Keratinocyte (primary cell): Measurements from ENCODE around the gene PTGS2. TPM values are rescaled to one million over a fixed set of nuclear protein-coding genes. Genes with fewer than 3 reads are reported as not detected.

Experiments
- DNase-seq: peaks from one replicate; pipeline ENCODE4 v3.0.0-alpha.2; 2011; ENCODE audit warnings: low read depth, missing footprints, low spot score
- FAIRE-seq: peaks from 2 replicates; lab custom pipeline; 2011; peaks lifted over from hg19 to GRCh38; lab: Jason Lieb, UNC
- H2AFZ ChIP-seq: 2 replicates; pipeline ENCODE4 v1.6.0; 2012; ENCODE audit warnings: low read length, control low read depth, inconsistent platforms; ENCODE audit not compliant: control insufficient read depth
- H3K27ac ChIP-seq: 2 replicates; pipeline ENCODE4 v1.5.1; 2011; ENCODE audit warnings: low read length; ENCODE audit not compliant: control insufficient read depth, insufficient read depth
- H3K27me3 ChIP-seq: 3 replicates; pipeline ENCODE4 v1.6.0; 2011; ENCODE audit warnings: low read length; ENCODE audit not compliant: control insufficient read depth, insufficient read depth; ENCODE audit errors: extremely low read depth
- H3K36me3 ChIP-seq, 2 experiments: 2 replicates in 1 of 2; 3 replicates in 1 of 2; pipeline ENCODE4 v1.5.1; 2011; ENCODE audit warnings: low read length in 2 of 2, mild to moderate bottlenecking in 1 of 2; ENCODE audit not compliant: control insufficient read depth in 2 of 2, insufficient read depth in 2 of 2; ENCODE audit errors: extremely low read depth in 1 of 2
- H3K4me1 ChIP-seq: 3 replicates; pipeline ENCODE4 v1.5.1; 2011; ENCODE audit warnings: low read length; ENCODE audit not compliant: control insufficient read depth, insufficient read depth; ENCODE audit errors: extremely low read depth
- H3K4me2 ChIP-seq: 3 replicates; pipeline ENCODE4 v1.6.0; 2011; ENCODE audit warnings: low read depth, low read length; ENCODE audit not compliant: control insufficient read depth, insufficient read depth; ENCODE audit errors: extremely low read depth
- H3K4me3 ChIP-seq, 3 experiments: fragments of 200-600 bp in 1 of 3; sonication (generic) in 1 of 3; 2 replicates in 2 of 3; 3 replicates in 1 of 3; pipeline ENCODE4 v1.5.1; 2011 to 2016; ENCODE audit warnings: low read length in 3 of 3, mild to moderate bottlenecking in 3 of 3, control low read depth in 2 of 3, inconsistent platforms in 1 of 3, low read depth in 1 of 3, mixed read lengths in 1 of 3, mixed run types in 1 of 3, moderate library complexity in 1 of 3; ENCODE audit not compliant: control insufficient read depth in 2 of 3, insufficient read depth in 2 of 3; ENCODE audit errors: extremely low read depth in 1 of 3
- H3K79me2 ChIP-seq: 2 replicates; pipeline ENCODE4 v1.6.0; 2012; ENCODE audit warnings: low read length; ENCODE audit not compliant: control insufficient read depth, insufficient read depth
- H3K9ac ChIP-seq: 3 replicates; pipeline ENCODE4 v1.6.0; 2011; ENCODE audit warnings: low read length; ENCODE audit not compliant: control insufficient read depth, insufficient read depth; ENCODE audit errors: extremely low read depth
- H3K9me1 ChIP-seq: 3 replicates; pipeline ENCODE4 v1.6.0; 2011; ENCODE audit warnings: low read length; ENCODE audit not compliant: control insufficient read depth, insufficient read depth; ENCODE audit errors: extremely low read depth
- H3K9me3 ChIP-seq: 2 replicates; pipeline ENCODE4 v1.5.1; 2012; ENCODE audit warnings: low read depth, low read length; ENCODE audit not compliant: control insufficient read depth
- H4K20me1 ChIP-seq: 3 replicates; pipeline ENCODE4 v1.6.0; 2011; ENCODE audit warnings: low read length; ENCODE audit not compliant: control insufficient read depth, insufficient read depth; ENCODE audit errors: extremely low read depth
- CTCF ChIP-seq, 3 experiments: IDR thresholded peaks in 1 of 3; conservative IDR thresholded peaks in 1 of 3; optimal IDR thresholded peaks in 1 of 3; 2 replicates in 2 of 3; 3 replicates in 1 of 3; pipeline versions ENCODE3 to v1.5.1; 2011; ENCODE audit warnings: low read length in 3 of 3, mild to moderate bottlenecking in 3 of 3, moderate library complexity in 2 of 3, control low read depth in 1 of 3, inconsistent platforms in 1 of 3; ENCODE audit not compliant: insufficient read depth in 2 of 3; ENCODE audit errors: extremely low read depth in 1 of 3
- EZH2 ChIP-seq: IDR thresholded peaks from one replicate; pipeline ENCODE4 v1.6.1; 2012; ENCODE audit warnings: inconsistent platforms, mild to moderate bottlenecking, low read length, moderate library complexity
- dilution Hi-C: fragments of 300-500 bp; cut with MboI; formaldehyde crosslinking; loops from one replicate; pipeline ENCODE4 v1.7.0; 2020; ENCODE audit warnings: low sequenced_read_pairs; ENCODE audit not compliant: extremely low pct_ligation_motif_present
- polyA plus RNA-seq, 5 experiments: library from polyadenylated mRNA; depleted of rRNA in 3 of 5; stranded (reverse) in 3 of 5; stranded (forward) in 1 of 5; unstranded in 1 of 5; fragments of >200 nt; gene quantifications; 1 replicate in 1 of 5; 2 replicates in 3 of 5; 3 replicates in 1 of 5; pipeline versions ENCODE4 v1.2.1 to v1.2.3, GENCODE V29; 2011 to 2012; ENCODE audit warnings: missing spikeins in 2 of 5, low read depth in 1 of 5, low replicate concordance in 1 of 5

Gene PTGS2
- polyA plus RNA-seq, 1 donor (not counting 4 experiments of a cell fraction or from before 2014, with no cell fraction given): 117 TPM

- Histone ChIP-seq H3K9me1 (no peaks in the 10 kb centered on the region), H3K27ac (no peak overlapping the region), H3K9me3 (no peaks in the 10 kb centered on the region), H3K36me3 (no peaks in the 10 kb centered on the region), H3K9ac (no peak overlapping the region), H2AFZ (no peak overlapping the region), H4K20me1 (no peaks in the 10 kb centered on the region), H3K27me3 (no peaks in the 10 kb centered on the region), H3K4me2 (no peak overlapping the region), H3K4me3 (no peak overlapping the region), H3K4me1 (no peaks in the 10 kb centered on the region), H3K79me2 (no peaks in the 10 kb centered on the region)
- TF ChIP-seq CTCF (optimal IDR thresholded peaks at IDR 0.05 in 1 of 3, IDR thresholded peaks at IDR 0.05 in 1 of 3, conservative IDR thresholded peaks at IDR 0.05 in 1 of 3; ENCODE audit: extremely low read depth in 1 of 3, insufficient read depth in 2 of 3, low read length in 3 of 3): no peak
- TF ChIP-seq EZH2: no peak
- no peak for FAIRE-seq
- dilution Hi-C loops: no loop called here
- no peak for DNase-seq
These were observed 23.1 kb upstream of the PTGS2 start for GRCh38 chr1:186703209-186703766.

- H3K79me2 ChIP-seq: no peaks in the 10 kb centered on the region
- dilution Hi-C loops: no loop called here
These were observed 20.5 kb upstream of the PTGS2 start for GRCh38 chr1:186700722-186701121.

More at GRCh38 chr1:186700722-186701121, 20.5 kb upstream of the PTGS2 start:
- Histone ChIP-seq H2AFZ (no peak overlapping the region), H3K27ac (no peak overlapping the region), H3K9me1 (no peaks in the 10 kb centered on the region), H3K4me2 (no peak overlapping the region), H3K4me3 (no peak overlapping the region), H3K27me3 (no peaks in the 10 kb centered on the region), H4K20me1 (no peaks in the 10 kb centered on the region), H3K9ac (no peak overlapping the region), H3K4me1 (no peaks in the 10 kb centered on the region), H3K9me3 (no peaks in the 10 kb centered on the region), H3K36me3 (no peaks in the 10 kb centered on the region)
- no peak for DNase-seq
- no peak for FAIRE-seq
- TF ChIP-seq EZH2 (no peak), CTCF (optimal IDR thresholded peaks at IDR 0.05 in 1 of 3, IDR thresholded peaks at IDR 0.05 in 1 of 3, conservative IDR thresholded peaks at IDR 0.05 in 1 of 3; ENCODE audit: extremely low read depth in 1 of 3, insufficient read depth in 2 of 3, low read length in 3 of 3) (no peak)
